GM12878 (cell line): ENCODE results near the gene SELENOW. TPM values are rescaled to one million over a fixed set of nuclear protein-coding genes. Genes with fewer than 3 reads are reported as not detected.

ENCODE experiments used
- ATAC-seq: fragments of 200-7000 bp; cut with Tn5 transposase; 3 replicates; pipeline ENCODE4 v1.9.1; 2020; ENCODE audit warnings: mild to moderate bottlenecking, moderate library complexity
- BruUV-seq: library from RNA; stranded (reverse); fragments of 400-500 nt; replicated peaks from 2 replicates; lab custom pipeline; 2021; lab: Mats Ljungman, UMichigan
- CTCF ChIA-PET: fragments of 300-600 bp; sonication (Branson Sonifier 250); formaldehyde crosslinking; extraction: SDS; loops from one replicate; lab custom pipeline; 2021; ENCODE audit warnings: inconsistent platforms; lab: Yijun Ruan, JAX
- POLR2A ChIA-PET: fragments of 350-600 bp; formaldehyde crosslinking; extraction: SDS; loops from one replicate; lab custom pipeline; 2021; ENCODE audit warnings: inconsistent platforms; lab: Charles Lee
- RAD21 ChIA-PET: fragments of 300-600 bp; sonication (Branson Sonifier 250); formaldehyde crosslinking; loops from one replicate; lab custom pipeline; 2023; ENCODE audit warnings: antibody characterized with exemption; ENCODE audit not compliant: unreplicated experiment; lab: Charles Lee
- SMC1A ChIA-PET: fragments of 300-600 bp; sonication (Branson Sonifier 250); formaldehyde crosslinking; loops from one replicate; lab custom pipeline; 2023; ENCODE audit not compliant: unreplicated experiment, uncharacterized antibody; lab: Charles Lee
- DNase-seq: peaks from one replicate; pipeline ENCODE4 v3.0.0-alpha.2; 2011; ENCODE audit warnings: low read depth, low spot score
- FAIRE-seq: peaks from 3 replicates; lab custom pipeline; 2011; peaks lifted over from hg19 to GRCh38; lab: Jason Lieb, UNC
- H2AFZ ChIP-seq: 2 replicates; pipeline ENCODE4 v1.6.0; 2011; ENCODE audit warnings: low read depth, low read length, control low read depth; ENCODE audit not compliant: control insufficient read depth
- H3K27ac ChIP-seq: 2 replicates; pipeline ENCODE4 v1.5.1; 2011; ENCODE audit warnings: control low read depth; ENCODE audit not compliant: control insufficient read depth, insufficient read depth
- H3K27me3 ChIP-seq, 2 experiments: replicated peaks in 1 of 2; 2 replicates each; pipeline versions ENCODE4 v1.6.0 to v1.6.1; 2011; ENCODE audit warnings: low read length in 1 of 2; ENCODE audit not compliant: control insufficient read depth in 2 of 2, insufficient read depth in 2 of 2
- H3K36me3 ChIP-seq, 2 experiments: 2 replicates each; pipeline ENCODE4 v1.5.1; 2011; ENCODE audit warnings: low read length in 1 of 2; ENCODE audit not compliant: control insufficient read depth in 2 of 2, insufficient read depth in 2 of 2
- H3K4me1 ChIP-seq: 2 replicates; pipeline ENCODE4 v1.6.1; 2011; ENCODE audit warnings: mild to moderate bottlenecking, low read length, moderate library complexity, mixed read lengths; ENCODE audit not compliant: control insufficient read depth, insufficient read depth
- H3K4me2 ChIP-seq: 2 replicates; pipeline ENCODE4 v1.6.0; 2011; ENCODE audit warnings: control low read depth; ENCODE audit not compliant: control insufficient read depth, insufficient read depth
- H3K4me3 ChIP-seq: fragments of 200-600 bp; sonication (generic); 2 replicates; pipeline ENCODE4 v1.5.1; 2016
- H3K79me2 ChIP-seq: 2 replicates; pipeline ENCODE4 v1.6.0; 2011; ENCODE audit warnings: low read length; ENCODE audit not compliant: control insufficient read depth, insufficient read depth
- H3K9ac ChIP-seq: 2 replicates; pipeline ENCODE4 v1.8.0; 2011; ENCODE audit warnings: low read length, control low read depth, mixed read lengths; ENCODE audit not compliant: control insufficient read depth, insufficient read depth
- H3K9me3 ChIP-seq: replicated peaks from 3 replicates; pipeline ENCODE4 v1.5.1; 2011; ENCODE audit warnings: mild to moderate bottlenecking, low read length; ENCODE audit not compliant: control insufficient read depth, insufficient read depth
- H4K20me1 ChIP-seq: 2 replicates; pipeline ENCODE4 v1.6.0; 2011; ENCODE audit not compliant: control insufficient read depth, insufficient read depth
- CUX1 ChIP-seq: IDR thresholded peaks from 2 replicates; pipeline ENCODE4 v1.6.1; 2012; ENCODE audit warnings: improper control_type of control experiment, low read depth, low read length; ENCODE audit not compliant: insufficient replicate concordance
- E2F4 ChIP-seq: IDR thresholded peaks from 2 replicates; pipeline ENCODE4 v1.6.1; 2012; ENCODE audit warnings: low read depth, low read length, improper control_type of control experiment
- IKZF1 ChIP-seq: fragments of 450-650 bp; conservative IDR thresholded peaks from 2 replicates; pipeline ENCODE4 v1.6.1; 2017; ENCODE audit warnings: antibody characterized with exemption, mild to moderate bottlenecking
- NFYA ChIP-seq: IDR thresholded peaks from 2 replicates; pipeline ENCODE4 v1.6.1; 2011; ENCODE audit warnings: low read depth, mild to moderate bottlenecking, low read length, improper control_type of control experiment, borderline replicate concordance
- PAX8 ChIP-seq: fragments of 450-650 bp; IDR thresholded peaks from 2 replicates; pipeline ENCODE4 v1.6.1; 2017; ENCODE audit warnings: mild to moderate bottlenecking, moderate library complexity
- SMC3 ChIP-seq: IDR thresholded peaks from 2 replicates; pipeline ENCODE4 v1.6.1; 2011; ENCODE audit warnings: low read length, improper control_type of control experiment, borderline replicate concordance
- SREBF1 ChIP-seq: IDR thresholded peaks from 2 replicates; pipeline ENCODE4 v1.6.1; 2012; ENCODE audit warnings: mild to moderate bottlenecking, low read length
- WGBS: methylation state at CpG from one replicate; pipeline ENCODE4 v1.1.6; 2016; ENCODE audit warnings: low lambda C conversion rate; ENCODE audit not compliant: insufficient replicate concordance, insufficient coverage; ENCODE audit errors: missing lambda C conversion rate; 5-methylcytosine and 5-hydroxymethylcytosine counted together
- in situ Hi-C: fragments of 300-500 bp; cut with MboI; formaldehyde crosslinking; loops from 9 replicates; pipeline ENCODE4 v1.14.3; 2018; ENCODE audit warnings: mixed read lengths
- intact Hi-C: fragments of 100-400 bp; cut with micrococcal nuclease; formaldehyde crosslinking; loops from one replicate; pipeline ENCODE4 v1.14.2; 2022; ENCODE audit not compliant: unreplicated experiment
- polyA plus RNA-seq, 11 experiments: library from polyadenylated mRNA; depleted of rRNA in 4 of 11; unstranded in 6 of 11; stranded (reverse) in 5 of 11; fragments of >200 nt; fragmentation: Nextera tagmentation in 4 of 11; fragmentation: Illumina TruSeq in 1 of 11; extraction: Ambion mirVana in 4 of 11; extraction: Trizol in 1 of 11; gene quantifications; 1 replicate in 1 of 11; 2 replicates in 10 of 11; pipeline versions ENCODE4 v1.2.1 to v1.2.3, GENCODE V29; 2011 to 2016; ENCODE audit warnings: inconsistent platforms in 2 of 11, missing spikeins in 2 of 11, low read depth in 1 of 11
- total RNA-seq, 4 experiments: library from RNA; depleted of rRNA in 3 of 4; stranded (reverse); fragments of >200 nt in 3 of 4; fragmentation: Illumina TruSeq in 1 of 4; extraction: Trizol in 1 of 4; gene quantifications; 2 replicates each; pipeline versions ENCODE4 v1.2.1 to v1.2.3, GENCODE V29; 2013 to 2021

The SELENOW gene
- total and polyA plus RNA-seq, 10 of the 15 experiments (the other 5 are each of a cell fraction or from before 2014, with no cell fraction given), result 53.3 to 186 (median 101) TPM

- no peak within 1 kb of the TSS for H3K4me2 ChIP-seq
- ChIA-PET SMC1A (no interaction called here), RAD21 (no interaction called here), POLR2A (no interaction called here), CTCF (interaction anchor here (1.0 kb wide), 1 partner anchor 28 kb away, joined by 4 read pairs; no protein-coding TSS in a partner anchor)
- in situ Hi-C loops (no loop called here), intact Hi-C loops (no loop called here)
- TF ChIP-seq SREBF1, result no peak
- TF ChIP-seq CUX1, result no peak
- no peak for TF ChIP-seq SMC3
- no peak for TF ChIP-seq NFYA
- TF ChIP-seq E2F4, result no peak
- no peak for TF ChIP-seq PAX8
- TF ChIP-seq IKZF1, result no peak
- FAIRE-seq (no peak), DNase-seq (no peak), ATAC-seq (no peak)
- no TSS peak for BruUV-seq
- no peak within 1 kb of the TSS for H3K27ac ChIP-seq
- H2AFZ ChIP-seq, result no peak within 1 kb of the TSS
- no peaks in the 10 kb centered on the region for H3K79me2 ChIP-seq
- no peaks in the 10 kb centered on the region for H3K36me3 ChIP-seq
- H3K9ac ChIP-seq, result no peak within 1 kb of the TSS
- H3K9me3 ChIP-seq, result no peaks in the 10 kb centered on the region
- 14% methylated on average over 15 of the region's 15 CpGs for WGBS
- peaks cover 4% of the 10 kb centered on the region; the same call in 1 of the 2 replicates for H3K4me1 ChIP-seq
- H4K20me1 ChIP-seq, result no peaks in the 10 kb centered on the region
- no peaks in the 10 kb centered on the region; a peak in 3 of 4 replicates for H3K27me3 ChIP-seq
- H3K4me3 ChIP-seq, result no peak within 1 kb of the TSS
Measured at GRCh38 chr19:47821460-47822020, 43.0 kb downstream of the SELENOW start, which contains the start of gene CRX. CRX (plus strand) TSS chr19:47821937; CDS start chr19:47834444, 12,507 bp downstream.
